ENCODE data around the gene SLC27A5.

SLC27A5 gene

GRCh38 chr19:58554494-58555368 lies 42.9 kb upstream of the SLC27A5 start, which contains the start of gene CHMP2A:
Gene CHMP2A (minus strand): TSS chr19:58555105. CDS start chr19:58554212, 893 bp downstream.
- H3K4me1 Mint-ChIP-seq, result peaks cover 51 to 82% of the 10 kb centered on the region in 2 donors
- no peaks in the 10 kb centered on the region for H3K9me3 Mint-ChIP-seq
- DNase-seq (peak; percentile 98), ATAC-seq (replicated peaks) (peak; percentile 48 to 51)
- H3K36me3 Mint-ChIP-seq, result peaks cover 62 to 79% of the 10 kb centered on the region in 2 donors
- H3K27me3 Mint-ChIP-seq, result no peaks in the 10 kb centered on the region
- H3K27ac Mint-ChIP-seq, result peak within 1 kb of the TSS; percentile 98
- peak within 1 kb of the TSS; percentile 96 to 97 for H3K4me3 Mint-ChIP-seq

DNA sequence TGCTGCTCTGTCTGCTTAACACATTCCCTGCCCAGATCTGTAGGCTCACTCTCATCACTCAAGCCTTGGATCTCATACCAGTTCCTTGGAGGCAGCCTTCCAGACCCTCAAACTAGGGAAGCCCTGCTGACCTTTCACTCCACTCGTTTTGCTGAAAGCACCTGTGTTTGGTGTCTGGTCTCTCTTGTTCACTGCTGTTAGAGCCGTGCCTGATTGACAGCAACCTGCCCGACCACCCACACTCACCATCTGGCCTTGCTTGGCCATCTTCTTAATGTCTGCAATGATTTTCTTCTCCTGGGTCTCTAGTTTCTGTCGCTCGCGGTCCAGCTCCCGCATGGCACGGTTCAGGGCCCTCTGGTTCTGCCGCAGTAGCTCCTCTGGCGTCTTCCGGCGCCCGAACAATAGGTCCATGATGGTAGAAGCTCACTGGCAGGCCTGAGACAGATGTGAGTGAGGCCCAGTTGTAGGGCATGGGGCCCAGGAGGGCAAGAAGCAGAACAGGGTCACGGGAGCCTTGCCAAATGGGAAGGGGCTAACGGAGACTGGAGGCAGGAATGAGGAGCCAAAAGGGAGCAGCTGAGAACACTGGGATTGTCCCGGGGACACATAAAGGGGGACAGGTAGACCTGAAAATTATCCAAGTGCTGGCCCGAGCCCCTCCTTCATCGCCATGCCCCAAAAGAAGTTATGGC lies 42.2 kb upstream of the SLC27A5 start:
- peaks cover 50 to 74% of the 10 kb centered on the region in 2 donors for H3K4me1 Mint-ChIP-seq

DNA sequence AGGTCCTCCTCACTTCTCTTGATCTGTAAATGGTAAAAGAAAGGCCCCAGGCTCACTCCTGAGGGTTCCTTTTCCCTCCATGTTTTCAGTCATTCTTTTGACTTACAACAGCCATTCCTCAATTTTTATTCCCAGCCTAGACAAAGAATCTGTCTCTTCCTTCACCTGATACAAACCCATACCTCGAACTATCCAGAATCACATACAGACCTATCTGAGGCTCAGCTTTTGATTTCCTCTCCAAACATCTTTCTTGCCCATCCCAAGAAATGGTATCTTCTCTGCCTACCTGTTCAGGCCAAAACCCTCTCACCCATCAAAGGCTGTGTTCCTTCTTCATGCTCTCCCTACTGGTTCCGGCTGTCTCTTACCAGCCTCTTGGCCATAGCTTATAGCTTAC lies 40.9 kb upstream of the SLC27A5 start:
- Mint-ChIP-seq H3K4me1 (peaks cover 52 to 74% of the 10 kb centered on the region in 2 donors), H3K9me3 (no peaks in the 10 kb centered on the region), H3K27ac (peak overlapping the region; percentile 82), H3K4me3 (no peak overlapping the region), H3K27me3 (no peaks in the 10 kb centered on the region), H3K36me3 (peaks cover 62 to 76% of the 10 kb centered on the region in 2 donors)
- ATAC-seq (replicated peaks), result no peak
- no peak for DNase-seq

More for the DNA sequence above, 42.2 kb upstream of the SLC27A5 start:
- Mint-ChIP-seq H3K4me3 (peak overlapping the region; percentile 96 to 97), H3K36me3 (peaks cover 60 to 78% of the 10 kb centered on the region in 2 donors), H3K9me3 (no peaks in the 10 kb centered on the region), H3K27me3 (no peaks in the 10 kb centered on the region), H3K27ac (peak overlapping the region; percentile 98)
- ATAC-seq (replicated peaks) (no peak), DNase-seq (no peak)

DNA sequence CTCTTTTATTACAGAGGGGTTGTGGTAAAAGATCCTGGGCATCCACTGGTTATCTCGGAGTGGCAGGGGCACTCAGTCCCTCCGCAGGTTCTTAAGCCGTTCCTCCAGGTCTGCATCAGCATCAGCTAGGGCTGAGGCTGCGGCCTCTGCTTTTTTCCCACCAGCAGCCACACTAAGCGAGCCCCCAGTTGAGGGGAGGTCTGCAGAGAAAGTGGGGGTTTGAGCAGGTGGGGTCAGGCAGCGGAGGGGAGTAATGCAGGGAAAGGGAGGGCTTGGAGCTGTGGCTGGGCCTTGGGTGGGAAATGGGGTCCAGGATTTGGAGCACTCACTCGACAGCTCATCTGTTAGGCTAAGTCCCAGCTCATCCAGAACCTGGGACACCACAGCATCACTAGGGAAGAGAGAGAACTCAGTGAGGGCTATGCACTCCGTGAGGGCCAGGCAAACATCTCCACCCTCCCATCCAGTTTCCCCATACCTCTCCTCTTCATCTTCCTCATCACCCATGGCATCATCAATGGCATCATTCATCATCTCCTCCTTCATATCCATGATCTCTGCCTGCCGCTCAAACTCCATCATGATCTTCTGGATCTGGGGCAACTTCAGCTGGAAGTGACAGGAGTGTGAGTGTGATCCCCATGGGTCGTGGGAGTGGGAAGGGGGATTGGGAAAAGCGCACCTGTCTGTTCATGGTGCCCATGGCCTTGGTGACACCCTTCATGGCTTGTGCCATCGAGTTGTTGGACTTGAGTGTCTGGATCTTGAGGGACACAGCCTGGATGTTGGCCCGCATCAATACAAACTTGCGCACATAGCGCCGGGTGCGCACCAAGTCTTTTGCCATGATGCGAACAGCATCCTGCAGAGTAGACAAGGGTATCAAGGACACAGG lies 40.0 kb upstream of the SLC27A5 start:
- Mint-ChIP-seq H3K27ac (peak overlapping the region; percentile 37), H3K27me3 (no peaks in the 10 kb centered on the region), H3K9me3 (no peaks in the 10 kb centered on the region), H3K4me3 (no peak overlapping the region), H3K4me1 (peaks cover 48 to 70% of the 10 kb centered on the region in 2 donors), H3K36me3 (peaks cover 62 to 74% of the 10 kb centered on the region in 2 donors)
- DNase-seq, result no peak
- no peak for ATAC-seq (replicated peaks)

GRCh38 chr19:58551123-58551497 lies 39.3 kb upstream of the SLC27A5 start:
- DNase-seq (no peak), ATAC-seq (replicated peaks) (no peak)
- Mint-ChIP-seq H3K4me3 (no peak overlapping the region), H3K4me1 (peaks cover 48 to 70% of the 10 kb centered on the region in 2 donors), H3K27me3 (no peaks in the 10 kb centered on the region), H3K36me3 (peaks cover 63 to 74% of the 10 kb centered on the region in 2 donors), H3K9me3 (no peaks in the 10 kb centered on the region), H3K27ac (peak overlapping the region; percentile 90)

GRCh38 chr19:58550362-58551122 lies 38.8 kb upstream of the SLC27A5 start:
- peaks cover 64 to 76% of the 10 kb centered on the region in 2 donors for H3K36me3 Mint-ChIP-seq
- ATAC-seq (replicated peaks) (no peak), DNase-seq (no peak)
- no peaks in the 10 kb centered on the region for H3K27me3 Mint-ChIP-seq
- H3K4me3 Mint-ChIP-seq, result no peak overlapping the region
- peak overlapping the region; percentile 90 for H3K27ac Mint-ChIP-seq
- H3K4me1 Mint-ChIP-seq, result peaks cover 52 to 70% of the 10 kb centered on the region in 2 donors
- no peaks in the 10 kb centered on the region for H3K9me3 Mint-ChIP-seq

GRCh38 chr19:58549664-58550361 lies 38.0 kb upstream of the SLC27A5 start:
- Mint-ChIP-seq H3K36me3 (peaks cover 65 to 76% of the 10 kb centered on the region in 2 donors), H3K27ac (peak overlapping the region; percentile 80), H3K9me3 (no peaks in the 10 kb centered on the region), H3K4me1 (peaks cover 47 to 70% of the 10 kb centered on the region in 2 donors), H3K27me3 (no peaks in the 10 kb centered on the region), H3K4me3 (no peak overlapping the region)
- no peak for DNase-seq
- ATAC-seq (replicated peaks), result no peak

DNA sequence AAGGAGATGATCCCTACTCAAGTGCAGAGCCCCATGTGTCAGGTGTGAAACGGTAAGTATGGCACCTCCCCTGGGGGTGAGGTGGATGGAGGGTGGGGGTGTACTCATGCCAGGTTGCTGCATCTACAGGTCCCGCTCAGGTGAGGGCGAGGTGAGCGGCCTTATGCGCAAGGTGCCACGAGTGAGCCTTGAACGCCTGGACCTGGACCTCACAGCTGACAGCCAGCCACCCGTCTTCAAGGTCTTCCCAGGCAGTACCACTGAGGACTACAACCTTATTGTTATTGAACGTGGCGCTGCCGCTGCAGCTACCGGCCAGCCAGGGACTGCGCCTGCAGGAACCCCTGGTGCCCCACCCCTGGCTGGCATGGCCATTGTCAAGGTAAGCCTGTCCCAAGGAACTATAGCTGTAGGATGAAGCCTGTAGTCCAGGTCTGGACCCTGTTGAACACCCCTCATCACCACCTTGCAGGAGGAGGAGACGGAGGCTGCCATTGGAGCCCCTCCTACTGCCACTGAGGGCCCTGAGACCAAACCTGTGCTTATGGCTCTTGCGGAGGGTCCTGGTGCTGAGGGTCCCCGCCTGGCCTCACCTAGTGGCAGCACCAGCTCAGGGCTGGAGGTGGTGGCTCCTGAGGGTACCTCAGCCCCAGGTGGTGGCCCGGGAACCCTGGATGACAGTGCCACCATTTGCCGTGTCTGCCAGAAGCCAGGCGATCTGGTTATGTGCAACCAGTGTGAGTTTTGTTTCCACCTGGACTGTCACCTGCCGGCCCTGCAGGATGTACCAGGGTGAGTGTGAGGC lies 37.3 kb upstream of the SLC27A5 start:
- Mint-ChIP-seq H3K4me1 (peaks cover 43 to 66% of the 10 kb centered on the region in 2 donors), H3K4me3 (no peak overlapping the region), H3K9me3 (no peaks in the 10 kb centered on the region), H3K36me3 (peaks cover 64 to 74% of the 10 kb centered on the region in 2 donors), H3K27ac (peak overlapping the region; percentile 71), H3K27me3 (no peaks in the 10 kb centered on the region)
- DNase-seq (no peak), ATAC-seq (replicated peaks) (no peak)

- H3K36me3 Mint-ChIP-seq, result peaks cover 55 to 64% of the 10 kb centered on the region in 2 donors
- no peaks in the 10 kb centered on the region for H3K9me3 Mint-ChIP-seq
- peaks cover 41 to 62% of the 10 kb centered on the region in 2 donors for H3K4me1 Mint-ChIP-seq
- DNase-seq (no peak), ATAC-seq (replicated peaks) (no peak)
- peak overlapping the region; percentile 51 for H3K27ac Mint-ChIP-seq
- H3K4me3 Mint-ChIP-seq, result no peak overlapping the region
- peaks cover 3% of the 10 kb centered on the region in 2 donors for H3K27me3 Mint-ChIP-seq
Observed at GRCh38 chr19:58547323-58548312, 35.8 kb upstream of the SLC27A5 start.

DNA sequence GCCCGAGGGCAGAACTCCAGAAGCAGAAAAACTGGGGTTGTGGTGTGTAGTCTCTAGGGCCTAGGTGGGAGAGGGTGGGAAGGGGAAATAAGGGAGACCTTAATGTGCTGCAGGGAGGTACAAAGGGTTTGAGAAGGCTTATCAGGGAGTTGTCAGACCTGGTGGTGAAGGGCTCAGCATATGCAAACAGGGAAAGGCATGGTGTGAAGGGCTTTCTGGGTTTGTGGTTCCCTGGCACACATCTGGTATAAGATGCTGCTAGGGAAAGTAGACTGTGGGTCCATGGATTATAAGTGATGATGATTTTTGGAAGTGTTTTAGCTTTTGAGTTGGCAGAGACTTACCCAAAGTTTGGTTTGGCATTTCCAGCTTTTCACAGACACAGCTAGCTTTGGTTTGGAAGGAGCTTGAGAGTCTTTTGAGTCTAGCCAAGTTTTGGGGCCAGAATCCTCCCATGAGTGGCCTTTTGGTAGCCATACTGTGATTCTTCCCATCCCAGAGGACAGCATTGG lies 34.3 kb upstream of the SLC27A5 start:
- H3K9me3 Mint-ChIP-seq, result no peaks in the 10 kb centered on the region
- ATAC-seq (replicated peaks), result no peak
- no peak for DNase-seq
- peaks cover 6 to 12% of the 10 kb centered on the region in 2 donors for H3K27me3 Mint-ChIP-seq
- peaks cover 34 to 50% of the 10 kb centered on the region in 2 donors for H3K4me1 Mint-ChIP-seq
- H3K4me3 Mint-ChIP-seq, result peak overlapping the region; percentile 91
- peak overlapping the region; percentile 87 for H3K27ac Mint-ChIP-seq
- H3K36me3 Mint-ChIP-seq, result peaks cover 44 to 51% of the 10 kb centered on the region in 2 donors

- DNase-seq (no peak), ATAC-seq (replicated peaks) (no peak)
- Mint-ChIP-seq H3K27ac (peak overlapping the region; percentile 87), H3K4me1 (peaks cover 34 to 50% of the 10 kb centered on the region in 2 donors), H3K36me3 (peaks cover 39 to 46% of the 10 kb centered on the region in 2 donors), H3K9me3 (no peaks in the 10 kb centered on the region), H3K27me3 (peaks cover 6 to 12% of the 10 kb centered on the region in 2 donors), H3K4me3 (peak overlapping the region; percentile 91)
Observed at GRCh38 chr19:58545286-58546018, 33.7 kb upstream of the SLC27A5 start.

All from stimulated activated naive B cell treated with anti-CD40 and anti-IgM and Interleukin-4, amounts not matched to agents 10 μg/mL and 1 μg/mL and 100 μg/mL, for 72 hours (primary cell).